ENCODE results near the gene ACTR3C. TPM values are rescaled to one million over a fixed set of nuclear protein-coding genes. Genes with fewer than 3 reads are reported as not detected.

The ACTR3C gene
- total and polyA plus RNA-seq, 2 donors (not counting 1 experiment from before 2014, with no cell fraction given), result 0.09 to 0.50 TPM

DNA sequence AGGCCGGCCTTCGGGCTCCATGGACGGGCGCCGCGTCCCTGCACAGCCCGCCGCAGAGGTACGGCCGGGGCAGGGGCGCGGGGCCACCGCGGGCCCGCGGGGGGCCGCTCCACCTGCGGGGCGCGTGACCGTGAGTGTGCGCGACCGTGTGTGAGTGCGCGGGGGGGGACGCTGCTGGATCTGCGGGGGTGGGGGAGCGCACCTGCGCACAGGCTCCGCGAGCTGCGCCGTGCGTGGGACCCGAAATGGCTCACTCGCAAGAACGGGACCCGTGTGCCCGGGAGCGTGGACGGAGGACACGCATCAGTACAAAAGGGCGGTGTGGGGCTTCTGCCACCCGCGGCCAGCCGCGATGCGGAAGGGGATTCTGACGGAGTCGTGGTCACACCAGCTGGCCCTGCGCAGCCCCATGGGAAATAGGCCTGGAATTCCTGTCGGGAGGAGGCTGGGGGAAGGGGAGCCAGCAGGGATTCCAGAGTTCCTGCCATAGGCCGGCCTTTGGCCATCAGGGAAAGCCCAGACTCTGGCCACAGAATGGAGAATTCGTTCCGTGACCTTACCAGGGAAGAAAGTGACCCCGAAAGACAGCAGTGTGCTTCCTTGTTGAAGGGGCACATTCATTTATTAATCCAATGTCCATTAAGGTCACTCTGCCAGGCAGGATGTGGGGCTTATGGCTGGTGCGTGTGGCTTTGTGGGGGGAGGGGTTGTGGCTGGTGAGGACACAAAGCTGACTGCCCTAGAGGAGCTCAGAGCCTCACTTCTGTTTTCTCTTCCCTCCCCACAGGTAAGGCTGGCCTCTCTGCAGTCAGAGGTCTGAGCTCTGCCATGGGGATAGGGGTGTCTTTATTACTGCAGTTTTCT is 45.8 kb upstream of the ACTR3C start:
- H4K20me1 ChIP-seq (ENCODE audit: control insufficient read depth, extremely low read depth, insufficient read depth, low read length), result no peaks in the 10 kb centered on the region
- peaks cover 40% of the 10 kb centered on the region for H3K79me2 ChIP-seq (ENCODE audit: control insufficient read depth, insufficient read depth, low read length)
- H3K4me1 ChIP-seq (ENCODE audit: control insufficient read depth, extremely low read depth, insufficient read depth, low read length), result peaks cover 10% of the 10 kb centered on the region
- no peaks in the 10 kb centered on the region for H3K27me3 ChIP-seq (ENCODE audit: control insufficient read depth, insufficient read depth, low read length)
- DNase-seq (ENCODE audit: low read depth in 2 of 2), result peak; percentile 64 to 75
- TF ChIP-seq, protein P1, sequence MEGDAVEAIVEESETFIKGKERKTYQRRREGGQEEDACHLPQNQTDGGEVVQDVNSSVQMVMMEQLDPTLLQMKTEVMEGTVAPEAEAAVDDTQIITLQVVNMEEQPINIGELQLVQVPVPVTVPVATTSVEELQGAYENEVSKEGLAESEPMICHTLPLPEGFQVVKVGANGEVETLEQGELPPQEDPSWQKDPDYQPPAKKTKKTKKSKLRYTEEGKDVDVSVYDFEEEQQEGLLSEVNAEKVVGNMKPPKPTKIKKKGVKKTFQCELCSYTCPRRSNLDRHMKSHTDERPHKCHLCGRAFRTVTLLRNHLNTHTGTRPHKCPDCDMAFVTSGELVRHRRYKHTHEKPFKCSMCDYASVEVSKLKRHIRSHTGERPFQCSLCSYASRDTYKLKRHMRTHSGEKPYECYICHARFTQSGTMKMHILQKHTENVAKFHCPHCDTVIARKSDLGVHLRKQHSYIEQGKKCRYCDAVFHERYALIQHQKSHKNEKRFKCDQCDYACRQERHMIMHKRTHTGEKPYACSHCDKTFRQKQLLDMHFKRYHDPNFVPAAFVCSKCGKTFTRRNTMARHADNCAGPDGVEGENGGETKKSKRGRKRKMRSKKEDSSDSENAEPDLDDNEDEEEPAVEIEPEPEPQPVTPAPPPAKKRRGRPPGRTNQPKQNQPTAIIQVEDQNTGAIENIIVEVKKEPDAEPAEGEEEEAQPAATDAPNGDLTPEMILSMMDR (conservative IDR thresholded peaks at IDR 0.05 in 1 of 2, IDR thresholded peaks at IDR 0.05 in 1 of 2; ENCODE audit: low read depth in 1 of 2, low read length in 2 of 2), result no peak
- TF ChIP-seq EZH2 (IDR thresholded peaks at IDR 0.05; ENCODE audit: low read length, missing control alignments), result no peak
- peak overlapping the region; percentile 71 to 85 (median 78) for H3K4me3 ChIP-seq (replicated peaks in 1 of 4; ENCODE audit: control extremely low read depth in 1 of 4, insufficient read depth in 1 of 4, low read depth in 3 of 4, low read length in 4 of 4)
- H3K4me2 ChIP-seq (ENCODE audit: extremely low read depth, insufficient read depth, low read length), result peak overlapping the region; percentile 97
- H3K9ac ChIP-seq (ENCODE audit: insufficient read depth, low read length), result peak overlapping the region; percentile 77
- peak overlapping the region; percentile 70 for H2AFZ ChIP-seq (ENCODE audit: low read length)
- H3K9me3 ChIP-seq (ENCODE audit: control insufficient read depth, insufficient read depth, low read depth, low read length), result no peaks in the 10 kb centered on the region
- H3K27ac ChIP-seq (ENCODE audit: insufficient read depth, low read length), result peak overlapping the region; percentile 81
- peaks cover 16% of the 10 kb centered on the region for H3K36me3 ChIP-seq (ENCODE audit: control insufficient read depth, insufficient read depth, low read length)

DNA sequence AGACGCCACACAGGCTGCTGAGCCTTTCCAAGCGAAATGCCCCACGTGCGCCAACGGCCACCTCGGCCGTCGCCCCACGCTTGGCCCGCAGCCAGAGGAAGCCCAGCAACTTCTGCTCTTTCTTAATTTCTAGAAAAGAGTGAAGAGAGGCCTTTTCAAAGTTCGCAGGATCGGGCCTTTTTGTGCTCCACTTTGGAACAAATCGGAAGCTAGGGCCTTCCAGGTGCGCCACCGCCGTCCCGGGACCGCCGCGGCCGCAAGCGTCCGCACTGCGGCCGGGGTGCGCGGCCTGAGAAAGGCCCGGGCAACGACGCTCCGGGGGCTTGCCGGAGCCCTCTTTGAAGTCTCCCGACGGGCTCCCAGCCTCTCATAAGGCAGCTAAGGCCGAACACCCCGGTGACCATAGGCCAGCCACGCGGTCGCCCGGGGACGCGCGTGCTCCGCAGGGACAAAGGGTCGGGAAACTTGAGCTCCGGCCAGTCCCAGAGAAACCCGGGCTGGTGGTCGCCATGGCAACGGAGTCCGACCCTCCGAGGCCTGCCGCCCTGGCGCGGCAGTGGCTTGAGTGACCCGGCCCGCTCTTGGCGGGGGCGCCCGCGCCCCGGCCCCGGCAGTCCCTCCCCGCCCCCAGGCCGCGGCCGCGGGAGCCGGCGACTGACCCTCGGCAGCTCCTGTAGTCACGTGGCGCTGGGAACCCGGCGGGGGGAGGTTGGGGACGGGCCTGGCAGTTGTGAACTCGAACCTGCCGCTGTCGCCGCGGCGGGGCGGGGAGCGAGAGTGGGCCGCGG is 44.9 kb upstream of the ACTR3C start, which contains the start of gene REPIN1:
TSS of gene REPIN1 (plus strand) at position 727 of the 788 bp plus-strand sequence. CDS start 890 bp downstream, outside the sequence.
- H3K79me2 ChIP-seq (ENCODE audit: control insufficient read depth, insufficient read depth, low read length), result peaks cover 40% of the 10 kb centered on the region
- TF ChIP-seq, protein P1 (conservative IDR thresholded peaks at IDR 0.05 in 1 of 2, IDR thresholded peaks at IDR 0.05 in 1 of 2; ENCODE audit: low read depth in 1 of 2, low read length in 2 of 2), result no peak
- TF ChIP-seq EZH2 (IDR thresholded peaks at IDR 0.05; ENCODE audit: low read length, missing control alignments), result no peak
- peak within 1 kb of the TSS; percentile 81 for H3K27ac ChIP-seq (ENCODE audit: insufficient read depth, low read length)
- no peaks in the 10 kb centered on the region for H3K27me3 ChIP-seq (ENCODE audit: control insufficient read depth, insufficient read depth, low read length)
- H3K9me3 ChIP-seq (ENCODE audit: control insufficient read depth, insufficient read depth, low read depth, low read length), result no peaks in the 10 kb centered on the region
- H3K4me3 ChIP-seq (replicated peaks in 1 of 4; ENCODE audit: control extremely low read depth in 1 of 4, insufficient read depth in 1 of 4, low read depth in 3 of 4, low read length in 4 of 4), result peak within 1 kb of the TSS; percentile 71 to 85 (median 78)
- peak within 1 kb of the TSS; percentile 97 for H3K4me2 ChIP-seq (ENCODE audit: extremely low read depth, insufficient read depth, low read length)
- peak within 1 kb of the TSS; percentile 70 for H2AFZ ChIP-seq (ENCODE audit: low read length)
- peaks cover 10% of the 10 kb centered on the region for H3K4me1 ChIP-seq (ENCODE audit: control insufficient read depth, extremely low read depth, insufficient read depth, low read length)
- H4K20me1 ChIP-seq (ENCODE audit: control insufficient read depth, extremely low read depth, insufficient read depth, low read length), result no peaks in the 10 kb centered on the region
- peak within 1 kb of the TSS; percentile 77 for H3K9ac ChIP-seq (ENCODE audit: insufficient read depth, low read length)
- DNase-seq (ENCODE audit: low read depth in 2 of 2), result peak; percentile 81 to 87
- peaks cover 16% of the 10 kb centered on the region for H3K36me3 ChIP-seq (ENCODE audit: control insufficient read depth, insufficient read depth, low read length)

DNA sequence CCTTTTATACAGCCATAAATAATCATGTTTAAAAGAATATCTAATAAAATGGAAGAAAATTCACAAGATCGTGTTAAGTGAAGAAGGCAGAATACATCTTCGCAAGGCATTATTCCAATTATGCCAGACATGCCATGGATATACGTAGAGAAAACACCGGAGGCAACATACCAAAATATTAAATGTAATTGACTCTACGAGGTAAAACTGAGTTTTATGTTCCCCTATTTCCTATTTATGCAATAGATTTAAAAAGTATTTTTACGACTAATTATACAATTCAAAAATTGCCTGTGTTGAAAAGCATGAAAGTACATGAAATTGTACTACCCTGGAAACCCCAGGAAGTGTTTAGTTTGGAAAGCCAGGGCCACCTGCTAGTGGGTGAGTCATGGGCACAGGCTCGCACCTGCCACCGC is 44.3 kb upstream of the ACTR3C start:
- H3K36me3 ChIP-seq (ENCODE audit: control insufficient read depth, insufficient read depth, low read length), result peaks cover 14% of the 10 kb centered on the region
- H3K79me2 ChIP-seq (ENCODE audit: control insufficient read depth, insufficient read depth, low read length), result peaks cover 35% of the 10 kb centered on the region
- H3K27ac ChIP-seq (ENCODE audit: insufficient read depth, low read length), result no peak overlapping the region
- peaks cover 10% of the 10 kb centered on the region for H3K4me1 ChIP-seq (ENCODE audit: control insufficient read depth, extremely low read depth, insufficient read depth, low read length)
- peak overlapping the region; percentile 76 for H3K4me2 ChIP-seq (ENCODE audit: extremely low read depth, insufficient read depth, low read length)
- H3K9me3 ChIP-seq (ENCODE audit: control insufficient read depth, insufficient read depth, low read depth, low read length), result no peaks in the 10 kb centered on the region
- no peaks in the 10 kb centered on the region for H4K20me1 ChIP-seq (ENCODE audit: control insufficient read depth, extremely low read depth, insufficient read depth, low read length)
- no peak for TF ChIP-seq EZH2 (IDR thresholded peaks at IDR 0.05; ENCODE audit: low read length, missing control alignments)
- TF ChIP-seq, protein P1 (conservative IDR thresholded peaks at IDR 0.05 in 1 of 2, IDR thresholded peaks at IDR 0.05 in 1 of 2; ENCODE audit: low read depth in 1 of 2, low read length in 2 of 2), result no peak
- H3K4me3 ChIP-seq (replicated peaks in 1 of 4; ENCODE audit: control extremely low read depth in 1 of 4, insufficient read depth in 1 of 4, low read depth in 3 of 4, low read length in 4 of 4), result peak overlapping the region in 2 of 4 experiments; percentile 39 to 75
- H3K9ac ChIP-seq (ENCODE audit: insufficient read depth, low read length), result no peak overlapping the region
- peak in 1 of 2 donors; percentile 59 for DNase-seq (ENCODE audit: low read depth in 2 of 2)
- no peak overlapping the region for H2AFZ ChIP-seq (ENCODE audit: low read length)
- H3K27me3 ChIP-seq (ENCODE audit: control insufficient read depth, insufficient read depth, low read length), result no peaks in the 10 kb centered on the region

Measured in fibroblast of lung (primary cell).